ENCODE measurements around the gene IRAK2. TPM values are rescaled to one million over a fixed set of nuclear protein-coding genes. Genes with fewer than 3 reads are reported as not detected.
"Not testable (repeated sequence)": the region's sequence is repeated elsewhere in the genome, so short reads cannot be mapped to it uniquely, and the experiment has no call there.

The IRAK2 gene
- total and polyA plus RNA-seq, 5 donors from 2014 or later = 0.68 to 3.7 (median 2.9) TPM

DNA sequence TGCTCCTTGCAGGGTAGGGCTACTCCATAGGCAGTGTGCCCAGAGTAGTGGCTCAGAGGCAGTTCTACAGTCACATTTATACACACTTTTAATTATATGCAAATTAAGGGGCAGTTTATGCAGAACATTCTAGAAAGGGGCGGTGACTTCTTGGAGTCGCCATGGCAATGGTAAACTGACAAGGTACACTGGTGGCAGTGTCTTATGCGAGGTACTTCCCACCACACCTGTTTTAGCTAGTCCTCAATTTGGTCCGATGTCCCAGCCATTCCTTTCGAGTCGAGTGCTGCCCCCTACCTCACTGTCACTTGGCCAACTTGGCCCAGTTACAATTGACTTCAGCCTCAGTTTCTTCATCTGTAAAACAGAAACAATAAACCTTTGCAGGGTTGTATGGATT is 3.8 kb upstream of the IRAK2 start:
- H3K36me3 ChIP-seq (ENCODE audit: control insufficient read depth, insufficient read depth, low read length) = no peaks in the 10 kb centered on the region
- no peak overlapping the region for H3K4me3 ChIP-seq (ENCODE audit: low read depth, low read length)
- H3K27me3 Mint-ChIP-seq = no peaks in the 10 kb centered on the region
- peaks cover 14% of the 10 kb centered on the region for H3K4me1 ChIP-seq (ENCODE audit: control insufficient read depth, insufficient read depth, low read length, poor library complexity, severe bottlenecking)
- peaks cover under 1 to 7% (median 5%) of the 10 kb centered on the region in 4 donors for H3K4me1 Mint-ChIP-seq
- no peaks in the 10 kb centered on the region for H3K27me3 ChIP-seq (ENCODE audit: control insufficient read depth, insufficient read depth, low read length)
- H3K27ac Mint-ChIP-seq = no peak overlapping the region
- no peaks in the 10 kb centered on the region for H3K9me3 Mint-ChIP-seq
- no peak for ATAC-seq (ENCODE audit: low read depth in 2 of 2)
- no peak for DNase-seq
- H3K27ac ChIP-seq (ENCODE audit: insufficient read depth, low read length, poor library complexity, severe bottlenecking) = no peak overlapping the region
- H3K9me3 ChIP-seq (ENCODE audit: control insufficient read depth in 2 of 2, low read length in 2 of 2) = no peaks in the 10 kb centered on the region
- no peak overlapping the region for H3K4me3 Mint-ChIP-seq
- H3K36me3 Mint-ChIP-seq = peaks cover 3% of the 10 kb centered on the region

GRCh38 chr3:10162185-10162584 is 2.5 kb upstream of the IRAK2 start:
- H3K27ac ChIP-seq (ENCODE audit: insufficient read depth, low read length, poor library complexity, severe bottlenecking) = no peak overlapping the region
- H3K9me3 ChIP-seq (ENCODE audit: control insufficient read depth in 2 of 2, low read length in 2 of 2) = no peaks in the 10 kb centered on the region
- Mint-ChIP-seq H3K27ac (no peak overlapping the region), H3K27me3 (no peaks in the 10 kb centered on the region), H3K4me3 (peak overlapping the region in 2 of 4 donors; percentile 13 to 53), H3K36me3 (no peaks in the 10 kb centered on the region), H3K9me3 (peaks cover 0 to 2% (median 0%) of the 10 kb centered on the region in 7 donors), H3K4me1 (peaks cover 8 to 20% (median 13%) of the 10 kb centered on the region in 4 donors)
- DNase-seq (no peak), ATAC-seq (ENCODE audit: low read depth in 2 of 2) (no peak)
- no peak overlapping the region for H3K4me3 ChIP-seq (ENCODE audit: low read depth, low read length)
- H3K4me1 ChIP-seq (ENCODE audit: control insufficient read depth, insufficient read depth, low read length, poor library complexity, severe bottlenecking) = peaks cover 14% of the 10 kb centered on the region
- no peaks in the 10 kb centered on the region for H3K36me3 ChIP-seq (ENCODE audit: control insufficient read depth, insufficient read depth, low read length)
- no peaks in the 10 kb centered on the region for H3K27me3 ChIP-seq (ENCODE audit: control insufficient read depth, insufficient read depth, low read length)

- not testable (repeated sequence) for H3K27me3 Mint-ChIP-seq; H3K27ac ChIP-seq (ENCODE audit: insufficient read depth, low read length, poor library complexity, severe bottlenecking); H3K36me3 ChIP-seq (ENCODE audit: control insufficient read depth, insufficient read depth, low read length); ATAC-seq (ENCODE audit: low read depth in 2 of 2); H3K36me3 Mint-ChIP-seq; H3K27me3 ChIP-seq (ENCODE audit: control insufficient read depth, insufficient read depth, low read length); DNase-seq; H3K9me3 Mint-ChIP-seq; H3K9me3 ChIP-seq (ENCODE audit: control insufficient read depth in 2 of 2, low read length in 2 of 2)
- H3K27ac Mint-ChIP-seq = peak overlapping the region in 1 of 3 donors; percentile 59
- peak overlapping the region; percentile 62 for H3K4me3 ChIP-seq (ENCODE audit: low read depth, low read length)
- H3K4me3 Mint-ChIP-seq = peak overlapping the region; percentile 80 to 85 (median 82)
- peaks cover 8 to 21% (median 13%) of the 10 kb centered on the region in 4 donors for H3K4me1 Mint-ChIP-seq
- H3K4me1 ChIP-seq (ENCODE audit: control insufficient read depth, insufficient read depth, low read length, poor library complexity, severe bottlenecking) = peaks cover 14% of the 10 kb centered on the region
Measured at GRCh38 chr3:10164201-10164545, 546 bp upstream of the IRAK2 start.

- peak overlapping the region; percentile 73 to 81 (median 78) for H3K4me3 Mint-ChIP-seq
- Histone ChIP-seq H3K27me3 (ENCODE audit: control insufficient read depth, insufficient read depth, low read length) (no peaks in the 10 kb centered on the region), H3K27ac (ENCODE audit: insufficient read depth, low read length, poor library complexity, severe bottlenecking) (no peak overlapping the region), H3K36me3 (ENCODE audit: control insufficient read depth, insufficient read depth, low read length) (no peaks in the 10 kb centered on the region), H3K9me3 (ENCODE audit: control insufficient read depth in 2 of 2, low read length in 2 of 2) (peaks cover 0 to 11% of the 10 kb centered on the region in 2 experiments), H3K4me1 (ENCODE audit: control insufficient read depth, insufficient read depth, low read length, poor library complexity, severe bottlenecking) (peaks cover 14% of the 10 kb centered on the region), H3K4me3 (ENCODE audit: low read depth, low read length) (no peak overlapping the region)
- H3K4me1 Mint-ChIP-seq = peaks cover 8 to 21% (median 13%) of the 10 kb centered on the region in 4 donors
- H3K36me3 Mint-ChIP-seq = peaks cover 7% of the 10 kb centered on the region
- H3K27ac Mint-ChIP-seq = peak overlapping the region in 1 of 3 donors; percentile 47
- ATAC-seq (ENCODE audit: low read depth in 2 of 2) (no peak), DNase-seq (no peak)
- no peaks in the 10 kb centered on the region for H3K27me3 Mint-ChIP-seq
- peaks cover 0 to 12% (median 4%) of the 10 kb centered on the region in 7 donors for H3K9me3 Mint-ChIP-seq
Measured at GRCh38 chr3:10166213-10166604, 1.5 kb downstream of the IRAK2 start.

DNA sequence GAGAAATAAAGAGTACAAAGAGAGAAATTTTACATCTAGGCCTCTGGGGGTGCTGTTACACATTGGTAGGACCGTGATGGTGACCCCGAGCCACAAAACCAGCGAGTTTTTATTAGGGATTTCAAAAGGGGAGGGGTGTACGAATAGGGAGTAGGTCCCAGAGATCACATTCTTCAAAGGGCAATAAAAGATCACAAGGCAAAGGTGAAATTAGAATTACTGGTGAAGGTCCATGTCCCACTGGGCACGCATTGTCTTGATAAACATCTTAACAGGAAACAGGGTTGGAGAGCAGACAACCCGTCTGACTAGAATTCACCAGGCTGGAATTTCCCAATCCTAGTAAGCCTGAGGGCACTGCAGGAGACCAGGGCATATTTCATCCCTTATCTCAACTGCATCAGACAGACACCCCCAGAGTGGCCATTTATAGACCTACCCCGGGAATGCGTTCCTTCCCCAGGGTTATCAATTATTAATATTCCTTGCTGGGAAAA is 4.3 kb downstream of the IRAK2 start:
- Histone ChIP-seq H3K36me3 (ENCODE audit: control insufficient read depth, insufficient read depth, low read length) (no peaks in the 10 kb centered on the region), H3K4me1 (ENCODE audit: control insufficient read depth, insufficient read depth, low read length, poor library complexity, severe bottlenecking) (peaks cover 11% of the 10 kb centered on the region), H3K9me3 (ENCODE audit: control insufficient read depth in 2 of 2, low read length in 2 of 2) (peaks cover 0 to 11% of the 10 kb centered on the region in 2 experiments), H3K27me3 (ENCODE audit: control insufficient read depth, insufficient read depth, low read length) (no peaks in the 10 kb centered on the region), H3K4me3 (ENCODE audit: low read depth, low read length) (no peak overlapping the region), H3K27ac (ENCODE audit: insufficient read depth, low read length, poor library complexity, severe bottlenecking) (no peak overlapping the region)
- Mint-ChIP-seq H3K4me1 (peaks cover 11 to 29% (median 12%) of the 10 kb centered on the region in 4 donors), H3K9me3 (peaks cover 0 to 12% (median 4%) of the 10 kb centered on the region in 7 donors), H3K27me3 (no peaks in the 10 kb centered on the region), H3K36me3 (peaks cover 7% of the 10 kb centered on the region), H3K4me3 (peak overlapping the region in 1 of 4 donors; percentile 28), H3K27ac (peak overlapping the region in 2 of 3 donors; percentile 5 to 42)
- no peak for DNase-seq
- ATAC-seq (ENCODE audit: low read depth in 2 of 2) = no peak

DNA sequence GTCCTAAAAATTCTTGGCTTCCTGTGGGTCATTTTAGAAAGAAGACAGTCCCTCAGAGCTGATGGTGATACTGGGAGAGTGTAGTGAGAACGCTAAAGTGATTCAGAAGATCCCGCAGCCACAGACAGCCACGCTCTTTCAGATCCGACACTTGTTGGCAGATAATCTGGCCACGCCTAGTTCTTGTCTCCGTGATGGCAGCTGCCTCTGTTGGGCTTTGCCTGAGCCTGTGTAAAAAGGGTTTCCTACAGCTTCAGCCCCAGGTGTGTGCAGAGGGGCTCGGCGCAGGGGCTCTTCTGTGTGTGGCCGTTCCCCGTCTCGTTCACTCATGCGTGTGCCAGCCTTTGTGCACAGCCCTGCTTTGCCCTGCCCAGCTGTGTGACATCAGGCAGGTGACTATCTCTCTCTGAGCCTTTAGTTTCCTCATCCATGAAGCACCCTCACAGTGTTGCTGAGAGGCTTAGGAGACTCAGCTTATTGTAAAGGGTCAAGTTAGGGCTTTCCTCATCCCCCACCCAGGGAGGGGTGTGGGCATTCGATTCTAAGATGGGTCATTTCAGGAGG is 6.3 kb downstream of the IRAK2 start:
- H3K4me3 Mint-ChIP-seq = no peak overlapping the region
- DNase-seq (no peak), ATAC-seq (ENCODE audit: low read depth in 2 of 2) (no peak)
- Histone ChIP-seq H3K9me3 (ENCODE audit: control insufficient read depth in 2 of 2, low read length in 2 of 2) (peaks cover 0 to 11% of the 10 kb centered on the region in 2 experiments), H3K27me3 (ENCODE audit: control insufficient read depth, insufficient read depth, low read length) (no peaks in the 10 kb centered on the region), H3K36me3 (ENCODE audit: control insufficient read depth, insufficient read depth, low read length) (no peaks in the 10 kb centered on the region), H3K4me1 (ENCODE audit: control insufficient read depth, insufficient read depth, low read length, poor library complexity, severe bottlenecking) (no peaks in the 10 kb centered on the region), H3K4me3 (ENCODE audit: low read depth, low read length) (no peak overlapping the region), H3K27ac (ENCODE audit: insufficient read depth, low read length, poor library complexity, severe bottlenecking) (no peak overlapping the region)
- H3K4me1 Mint-ChIP-seq = peaks cover 5 to 23% (median 11%) of the 10 kb centered on the region in 4 donors
- no peak overlapping the region for H3K27ac Mint-ChIP-seq
- peaks cover 7% of the 10 kb centered on the region for H3K36me3 Mint-ChIP-seq
- H3K9me3 Mint-ChIP-seq = peaks cover 0 to 12% (median 4%) of the 10 kb centered on the region in 7 donors
- H3K27me3 Mint-ChIP-seq = no peaks in the 10 kb centered on the region

DNA sequence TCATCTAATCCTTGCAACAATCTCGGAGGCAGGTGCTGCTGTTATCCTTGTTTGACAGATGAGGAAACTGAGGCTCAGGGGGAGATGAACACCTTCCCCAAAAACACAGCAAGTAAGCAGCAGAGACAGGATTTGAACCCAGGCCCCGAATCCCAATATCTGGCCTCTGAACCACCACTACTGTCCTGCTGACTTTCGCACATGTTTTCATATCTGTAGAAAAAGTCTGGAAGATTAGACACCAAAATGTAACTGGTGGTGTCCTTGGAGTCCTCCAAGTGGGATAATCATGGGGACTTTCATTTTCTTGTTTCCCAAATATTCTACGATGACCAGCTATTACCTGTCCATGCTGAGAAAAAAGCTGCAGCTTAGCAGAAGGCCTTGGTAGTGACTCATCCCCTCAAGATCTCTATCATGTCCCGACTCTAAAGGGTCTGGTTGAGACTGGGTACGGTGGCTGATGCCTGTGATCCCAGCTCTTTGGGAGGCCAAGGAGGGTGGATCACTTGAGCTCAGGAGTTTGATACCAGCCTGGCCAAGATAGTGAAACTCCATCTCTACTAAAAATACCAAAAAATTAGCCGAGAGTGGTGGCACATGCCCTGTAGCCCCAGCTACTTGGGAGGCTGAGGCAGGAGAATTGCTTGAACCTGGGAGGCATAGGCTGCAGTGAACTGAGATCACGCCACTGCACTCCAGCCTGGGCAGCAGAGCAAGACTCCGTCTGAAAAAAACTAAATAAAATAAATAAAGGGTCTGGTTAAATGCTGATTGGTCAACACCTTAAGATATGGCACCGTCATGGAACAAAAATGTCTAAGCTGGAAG is 8.6 kb downstream of the IRAK2 start:
- Histone ChIP-seq H3K4me3 (ENCODE audit: low read depth, low read length) (no peak overlapping the region), H3K27ac (ENCODE audit: insufficient read depth, low read length, poor library complexity, severe bottlenecking) (no peak overlapping the region), H3K9me3 (ENCODE audit: control insufficient read depth in 2 of 2, low read length in 2 of 2) (peaks cover 0 to 11% of the 10 kb centered on the region in 2 experiments), H3K27me3 (ENCODE audit: control insufficient read depth, insufficient read depth, low read length) (no peaks in the 10 kb centered on the region), H3K36me3 (ENCODE audit: control insufficient read depth, insufficient read depth, low read length) (no peaks in the 10 kb centered on the region), H3K4me1 (ENCODE audit: control insufficient read depth, insufficient read depth, low read length, poor library complexity, severe bottlenecking) (no peaks in the 10 kb centered on the region)
- Mint-ChIP-seq H3K27ac (peak overlapping the region in 1 of 3 donors; percentile 29), H3K4me3 (no peak overlapping the region), H3K27me3 (peaks cover 4% of the 10 kb centered on the region), H3K4me1 (peaks cover 0 to 10% (median 3%) of the 10 kb centered on the region in 4 donors), H3K9me3 (peaks cover 0 to 11% (median 2%) of the 10 kb centered on the region in 7 donors), H3K36me3 (peaks cover 7% of the 10 kb centered on the region)
- DNase-seq (no peak), ATAC-seq (ENCODE audit: low read depth in 2 of 2) (no peak)

Measured in CD4-positive, CD25-positive, alpha-beta regulatory T cell (primary cell).